CD8-positive, alpha-beta memory T cell (primary cell): ENCODE data around the gene PPP6R2. TPM values are rescaled to one million over a fixed set of nuclear protein-coding genes. Genes with fewer than 3 reads are reported as not detected.
"Not testable (repeated sequence)": the region's sequence is repeated elsewhere in the genome, so short reads cannot be mapped to it uniquely, and the experiment has no call there.

Experiments
- CTCF ChIA-PET: fragments of 350-600 bp; sonication (Branson Sonifier 250); formaldehyde crosslinking; loops from one replicate; lab custom pipeline; 2021; ENCODE audit warnings: antibody characterized with exemption; lab: Charles Lee
- POLR2A ChIA-PET: fragments of 350-600 bp; sonication (Branson Sonifier 250); formaldehyde crosslinking; loops from one replicate; lab custom pipeline; 2021; ENCODE audit warnings: antibody characterized with exemption; lab: Charles Lee
- DNase-seq, 5 donors: peaks; one replicate each; pipeline versions ENCODE4 v3.0.0 to v3.0.0-alpha.2; 2020 to 2022; ENCODE audit warnings: mixed read lengths in 1 of 5
- H3K27ac ChIP-seq: one replicate; pipeline ENCODE4 v1.7.0; 2013; ENCODE audit warnings: low read depth, mild to moderate bottlenecking, low read length, moderate library complexity
- H3K27me3 ChIP-seq: 2 replicates; pipeline ENCODE4 v1.7.0; 2013; ENCODE audit warnings: low read length, mild to moderate bottlenecking; ENCODE audit not compliant: insufficient read depth, poor library complexity, severe bottlenecking
- H3K36me3 ChIP-seq: 2 replicates; pipeline ENCODE4 v1.7.0; 2013; ENCODE audit warnings: mild to moderate bottlenecking, low read length, moderate library complexity; ENCODE audit not compliant: insufficient read depth
- H3K4me1 ChIP-seq: 2 replicates; pipeline ENCODE4 v1.7.0; 2013; ENCODE audit warnings: mild to moderate bottlenecking, low read length, moderate library complexity; ENCODE audit not compliant: insufficient read depth
- H3K4me3 ChIP-seq: 2 replicates; pipeline ENCODE4 v1.7.0; 2013; ENCODE audit warnings: mild to moderate bottlenecking, low read length
- H3K9me3 ChIP-seq: 2 replicates; pipeline ENCODE4 v1.7.0; 2013; ENCODE audit warnings: mild to moderate bottlenecking, low read length
- H3K27ac Mint-ChIP-seq, 8 donors: one replicate each; pipeline ENCODE4 v1.8.0; 2020 to 2021; ENCODE audit warnings: mixed read lengths in 8 of 8, mild to moderate bottlenecking in 6 of 8, inconsistent platforms in 3 of 8, moderate library complexity in 3 of 8
- H3K27me3 Mint-ChIP-seq, 2 donors: one replicate each; pipeline ENCODE4 v1.8.0; 2020 to 2021; ENCODE audit warnings: mixed read lengths in 2 of 2, mild to moderate bottlenecking in 1 of 2, moderate library complexity in 1 of 2
- H3K36me3 Mint-ChIP-seq, 3 donors: one replicate each; pipeline ENCODE4 v1.8.0; 2020 to 2021; ENCODE audit warnings: mixed read lengths in 3 of 3, inconsistent platforms in 1 of 3, mild to moderate bottlenecking in 1 of 3
- H3K4me1 Mint-ChIP-seq, 3 donors: one replicate each; pipeline ENCODE4 v1.8.0; 2020 to 2021; ENCODE audit warnings: mixed read lengths in 3 of 3, inconsistent platforms in 1 of 3, mild to moderate bottlenecking in 1 of 3
- H3K4me3 Mint-ChIP-seq, 7 donors: one replicate each; pipeline ENCODE4 v1.8.0; 2020 to 2021; ENCODE audit warnings: mixed read lengths in 7 of 7, mild to moderate bottlenecking in 6 of 7, moderate library complexity in 4 of 7, inconsistent platforms in 2 of 7
- H3K9me3 Mint-ChIP-seq, 5 donors: one replicate each; pipeline ENCODE4 v1.8.0; 2020 to 2022; ENCODE audit warnings: mixed read lengths in 5 of 5, mild to moderate bottlenecking in 3 of 5, moderate library complexity in 2 of 5, inconsistent platforms in 1 of 5
- polyA plus RNA-seq: library from polyadenylated mRNA; unstranded; fragments of 300-500 nt; fragmentation: Illumina TruSeq; gene quantifications from one replicate; pipeline ENCODE4 v1.2.3, GENCODE V29; 2021
- total RNA-seq, 2 experiments: library from RNA; stranded (reverse); gene quantifications; one replicate each; pipeline ENCODE4 v1.2.3, GENCODE V29; 2021

The PPP6R2 gene
- total and polyA plus RNA-seq, 3 experiments from 2014 or later = 34.2 to 55.9 (median 49.7) TPM

DNA sequence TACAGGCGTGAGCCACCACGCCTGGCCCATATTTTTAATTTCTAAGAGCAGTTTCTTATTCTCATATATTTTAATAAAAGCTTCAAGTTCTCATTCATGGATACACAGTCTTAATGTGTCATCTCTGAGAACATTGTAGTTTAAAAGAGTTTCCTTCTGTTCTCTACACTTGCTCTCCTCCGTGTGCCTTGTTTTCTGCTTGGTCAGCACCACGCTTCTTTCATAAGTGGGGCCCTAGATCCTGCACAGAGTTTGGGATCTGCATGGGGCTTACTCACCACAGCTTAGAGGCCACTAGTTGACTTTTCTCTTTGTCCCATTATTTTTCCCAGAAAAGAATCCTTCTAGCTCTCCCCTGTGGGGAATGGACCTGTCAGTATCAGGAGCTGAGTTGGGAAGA, 58.8 kb downstream of the PPP6R2 start:
- H3K4me1 Mint-ChIP-seq = peaks cover 30 to 35% (median 33%) of the 10 kb centered on the region in 3 donors
- H3K27me3 Mint-ChIP-seq = peaks cover 0 to 1% of the 10 kb centered on the region in 2 donors
- peaks cover 5% of the 10 kb centered on the region for H3K4me1 ChIP-seq
- peaks cover 0 to 59% (median 7%) of the 10 kb centered on the region in 3 donors for H3K36me3 Mint-ChIP-seq
- H3K27ac Mint-ChIP-seq = peak overlapping the region in 3 of 8 donors; percentile 46 to 72 (median 70)
- no peak for DNase-seq
- H3K4me3 ChIP-seq = no peak overlapping the region
- ChIA-PET CTCF (no interaction called here), POLR2A (no interaction called here)
- no peaks in the 10 kb centered on the region for H3K27me3 ChIP-seq
- no peaks in the 10 kb centered on the region for H3K9me3 Mint-ChIP-seq
- H3K36me3 ChIP-seq = peaks cover 3% of the 10 kb centered on the region
- no peaks in the 10 kb centered on the region for H3K9me3 ChIP-seq
- H3K27ac ChIP-seq = no peak overlapping the region
- no peak overlapping the region for H3K4me3 Mint-ChIP-seq

DNA sequence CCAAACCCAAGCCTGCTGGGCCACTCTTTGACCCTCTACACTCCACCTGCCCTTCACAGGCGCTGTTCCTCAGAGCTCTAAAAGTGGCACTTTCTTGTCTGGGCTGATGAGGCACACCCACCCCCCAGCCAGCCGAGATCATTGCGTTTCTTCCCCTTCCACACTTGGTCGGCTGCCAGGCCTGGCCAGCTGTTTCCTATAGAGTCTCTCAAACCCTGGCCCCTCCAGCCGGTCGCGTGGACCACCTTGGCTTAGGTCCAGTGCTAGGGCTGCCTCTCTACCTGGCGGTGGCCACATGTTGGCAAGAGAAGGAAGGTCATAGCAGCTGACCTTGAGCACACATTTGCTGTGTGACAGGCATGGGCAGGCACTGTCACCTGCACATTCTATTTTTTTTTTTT, 60.6 kb downstream of the PPP6R2 start:
- H3K27me3 Mint-ChIP-seq = peaks cover 0 to 1% of the 10 kb centered on the region in 2 donors
- peaks cover 5% of the 10 kb centered on the region for H3K4me1 ChIP-seq
- no peak overlapping the region for H3K4me3 ChIP-seq
- CTCF ChIA-PET = interaction anchor here (0.9 to 1.4 kb wide), 2 partner anchors 122 to 164 kb away, joined by 3 read pairs; partner anchors contain the start of gene SCO2
- H3K27ac ChIP-seq = no peak overlapping the region
- H3K9me3 ChIP-seq = no peaks in the 10 kb centered on the region
- POLR2A ChIA-PET = no interaction called here
- H3K36me3 Mint-ChIP-seq = peaks cover 0 to 70% (median 13%) of the 10 kb centered on the region in 3 donors
- H3K27me3 ChIP-seq = no peaks in the 10 kb centered on the region
- H3K4me1 Mint-ChIP-seq = peaks cover 25 to 29% (median 28%) of the 10 kb centered on the region in 3 donors
- no peaks in the 10 kb centered on the region for H3K9me3 Mint-ChIP-seq
- no peak overlapping the region for H3K4me3 Mint-ChIP-seq
- DNase-seq = no peak
- peak overlapping the region in 4 of 8 donors; percentile 14 to 91 (median 31) for H3K27ac Mint-ChIP-seq
- no peaks in the 10 kb centered on the region for H3K36me3 ChIP-seq

DNA sequence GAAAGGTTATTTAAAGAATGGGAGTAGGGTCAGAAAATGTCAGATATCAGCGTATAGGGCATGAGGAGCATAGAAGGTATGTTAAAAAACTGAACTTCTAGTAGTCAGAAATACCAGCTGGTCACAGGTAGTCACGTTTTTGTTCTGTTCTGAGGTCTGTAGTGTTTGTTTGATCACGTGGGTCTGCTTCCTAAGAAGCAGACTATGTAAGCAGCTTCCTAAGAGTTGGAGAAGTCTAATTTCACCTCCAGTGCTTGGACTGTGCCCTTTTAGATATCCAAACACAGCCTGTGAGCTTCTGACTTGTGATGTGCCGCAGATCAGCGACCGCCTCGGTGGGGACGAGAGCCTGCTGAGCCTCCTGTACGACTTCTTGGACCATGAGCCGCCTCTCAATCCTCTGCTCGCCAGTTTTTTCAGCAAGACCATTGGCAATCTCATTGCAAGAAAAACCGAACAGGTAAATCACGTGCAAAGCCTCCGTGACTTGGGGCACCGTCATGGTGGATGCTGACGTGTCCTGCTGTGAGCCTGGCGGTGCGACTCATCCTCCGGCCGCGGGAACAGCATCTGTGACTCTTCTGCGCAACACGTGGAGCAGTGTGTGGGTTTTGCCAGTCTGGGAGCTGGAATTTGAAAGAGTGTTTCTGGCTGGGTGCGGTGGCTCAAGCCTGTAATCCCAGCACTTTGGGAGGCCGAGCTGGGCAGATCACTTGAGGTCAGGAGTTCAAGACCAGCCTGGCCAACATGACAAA, 63.5 kb downstream of the PPP6R2 start:
- POLR2A ChIA-PET = no interaction called here
- CTCF ChIA-PET = interaction anchor here (0.6 kb wide), 1 partner anchor 58 kb away, joined by 3 read pairs; no protein-coding TSS in a partner anchor
- no peak for DNase-seq
- H3K4me1 ChIP-seq = no peaks in the 10 kb centered on the region
- H3K27me3 ChIP-seq = no peaks in the 10 kb centered on the region
- Mint-ChIP-seq H3K27me3 (peaks cover 0 to 1% of the 10 kb centered on the region in 2 donors), H3K4me3 (no peak overlapping the region), H3K9me3 (no peaks in the 10 kb centered on the region), H3K4me1 (peaks cover 6 to 8% (median 6%) of the 10 kb centered on the region in 3 donors), H3K27ac (peak overlapping the region in 4 of 8 donors; percentile 68 to 87 (median 76)), H3K36me3 (peaks cover 0 to 67% (median 16%) of the 10 kb centered on the region in 3 donors)
- no peak overlapping the region for H3K27ac ChIP-seq
- no peaks in the 10 kb centered on the region for H3K9me3 ChIP-seq
- H3K36me3 ChIP-seq = no peaks in the 10 kb centered on the region
- H3K4me3 ChIP-seq = no peak overlapping the region

DNA sequence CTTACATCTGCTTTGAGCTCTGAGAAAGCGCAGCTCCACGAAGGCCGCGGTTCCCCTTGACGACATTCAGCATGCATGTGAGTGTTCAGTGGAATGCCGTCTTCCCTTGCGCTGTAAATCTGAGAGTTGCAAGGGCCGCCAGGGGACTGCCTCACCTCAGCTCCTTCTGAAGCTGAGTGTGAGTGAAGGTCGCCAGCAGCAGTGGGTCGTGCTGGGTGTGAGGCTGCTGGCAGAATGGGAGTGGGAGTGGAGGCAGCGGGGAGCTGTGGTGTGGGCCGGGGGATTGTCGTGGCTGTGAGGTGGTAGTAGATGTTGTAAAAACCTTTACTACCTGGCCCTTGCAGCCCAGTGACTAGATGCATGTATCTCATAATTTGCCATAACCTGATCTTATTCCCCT, 65.2 kb downstream of the PPP6R2 start:
- H3K27ac Mint-ChIP-seq = peak overlapping the region in 3 of 8 donors; percentile 12 to 88 (median 46)
- POLR2A ChIA-PET = no interaction called here

GRCh38 chr22:50408954-50409353, 65.8 kb downstream of the PPP6R2 start:
- H3K27me3 Mint-ChIP-seq, H3K4me3 ChIP-seq, CTCF ChIA-PET, DNase-seq, H3K4me1 Mint-ChIP-seq, H3K36me3 ChIP-seq, H3K9me3 ChIP-seq, H3K4me3 Mint-ChIP-seq, POLR2A ChIA-PET, H3K9me3 Mint-ChIP-seq, H3K27me3 ChIP-seq, H3K27ac ChIP-seq, H3K4me1 ChIP-seq: not testable (repeated sequence)
- peak overlapping the region in 1 of 8 donors; percentile 47 for H3K27ac Mint-ChIP-seq
- H3K36me3 Mint-ChIP-seq = peaks cover 0 to 58% (median 13%) of the 10 kb centered on the region in 3 donors

More for the DNA sequence above, 65.2 kb downstream of the PPP6R2 start:
- peaks cover 0 to 1% of the 10 kb centered on the region in 2 donors for H3K27me3 Mint-ChIP-seq
- CTCF ChIA-PET = no interaction called here
- no peak for DNase-seq
- Histone ChIP-seq H3K4me3 (no peak overlapping the region), H3K36me3 (no peaks in the 10 kb centered on the region), H3K9me3 (no peaks in the 10 kb centered on the region), H3K4me1 (no peaks in the 10 kb centered on the region), H3K27me3 (no peaks in the 10 kb centered on the region), H3K27ac (no peak overlapping the region)
- peaks cover 2 to 6% (median 3%) of the 10 kb centered on the region in 3 donors for H3K4me1 Mint-ChIP-seq
- H3K4me3 Mint-ChIP-seq = no peak overlapping the region
- H3K36me3 Mint-ChIP-seq = peaks cover 0 to 56% (median 13%) of the 10 kb centered on the region in 3 donors
- H3K9me3 Mint-ChIP-seq = no peaks in the 10 kb centered on the region

GRCh38 chr22:50414476-50415248, 71.5 kb downstream of the PPP6R2 start:
- ChIA-PET POLR2A (no interaction called here), CTCF (no interaction called here)
- H3K9me3 Mint-ChIP-seq = no peaks in the 10 kb centered on the region
- DNase-seq = no peak
- Histone ChIP-seq H3K36me3 (peaks cover 50% of the 10 kb centered on the region), H3K4me1 (no peaks in the 10 kb centered on the region), H3K27me3 (no peaks in the 10 kb centered on the region), H3K9me3 (no peaks in the 10 kb centered on the region), H3K4me3 (no peak overlapping the region), H3K27ac (no peak overlapping the region)
- H3K36me3 Mint-ChIP-seq = peaks cover 0 to 69% (median 3%) of the 10 kb centered on the region in 3 donors
- no peaks in the 10 kb centered on the region for H3K27me3 Mint-ChIP-seq
- H3K4me1 Mint-ChIP-seq = no peaks in the 10 kb centered on the region
- H3K4me3 Mint-ChIP-seq = no peak overlapping the region
- peak overlapping the region in 2 of 8 donors; percentile 22 to 66 for H3K27ac Mint-ChIP-seq

DNA sequence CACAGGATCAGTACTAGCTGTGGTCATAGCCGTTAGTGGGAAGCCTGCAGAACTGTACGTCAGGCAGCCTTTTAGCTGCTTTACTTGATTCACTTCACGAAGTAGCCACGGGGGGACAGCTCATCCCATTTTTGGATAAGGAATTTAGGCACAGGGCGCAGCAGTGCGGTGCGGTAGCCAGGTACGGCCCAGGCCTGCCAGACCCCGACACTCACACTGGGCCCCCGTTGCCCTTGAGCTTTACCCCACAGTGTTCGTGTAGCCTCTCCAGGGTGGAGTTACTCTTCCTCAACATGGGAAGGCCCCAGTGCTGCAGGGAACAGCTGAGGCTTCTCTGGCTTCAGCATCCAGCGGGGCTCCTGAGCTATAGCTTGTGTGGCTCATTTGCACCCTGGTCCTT, 72.3 kb downstream of the PPP6R2 start:
- no peaks in the 10 kb centered on the region for H3K27me3 ChIP-seq
- H3K36me3 ChIP-seq = peaks cover 56% of the 10 kb centered on the region
- Mint-ChIP-seq H3K4me1 (no peaks in the 10 kb centered on the region), H3K4me3 (no peak overlapping the region), H3K36me3 (peaks cover 0 to 72% (median 3%) of the 10 kb centered on the region in 3 donors), H3K9me3 (no peaks in the 10 kb centered on the region), H3K27me3 (no peaks in the 10 kb centered on the region), H3K27ac (peak overlapping the region in 1 of 8 donors; percentile 22)
- no peak overlapping the region for H3K4me3 ChIP-seq
- DNase-seq = no peak
- H3K27ac ChIP-seq = no peak overlapping the region
- no peaks in the 10 kb centered on the region for H3K9me3 ChIP-seq
- ChIA-PET POLR2A (no interaction called here), CTCF (interaction anchor here (1.1 kb wide), 1 partner anchor 8 kb away, joined by 3 read pairs; no protein-coding TSS in a partner anchor)
- no peaks in the 10 kb centered on the region for H3K4me1 ChIP-seq

- no peaks in the 10 kb centered on the region for H3K9me3 Mint-ChIP-seq
- Histone ChIP-seq H3K27ac (no peak overlapping the region), H3K27me3 (no peaks in the 10 kb centered on the region), H3K36me3 (peaks cover 64% of the 10 kb centered on the region), H3K4me1 (no peaks in the 10 kb centered on the region), H3K4me3 (no peak overlapping the region), H3K9me3 (no peaks in the 10 kb centered on the region)
- H3K4me3 Mint-ChIP-seq = no peak overlapping the region
- peaks cover 0 to 76% (median 7%) of the 10 kb centered on the region in 3 donors for H3K36me3 Mint-ChIP-seq
- H3K27me3 Mint-ChIP-seq = peaks cover 0 to 2% of the 10 kb centered on the region in 2 donors
- ChIA-PET POLR2A (no interaction called here), CTCF (no interaction called here)
- no peak for DNase-seq
- H3K27ac Mint-ChIP-seq = no peak overlapping the region
- no peaks in the 10 kb centered on the region for H3K4me1 Mint-ChIP-seq
Measured at GRCh38 chr22:50416996-50417395, 73.9 kb downstream of the PPP6R2 start.
